Measurements from ENCODE around the gene TMEM144.

DNA sequence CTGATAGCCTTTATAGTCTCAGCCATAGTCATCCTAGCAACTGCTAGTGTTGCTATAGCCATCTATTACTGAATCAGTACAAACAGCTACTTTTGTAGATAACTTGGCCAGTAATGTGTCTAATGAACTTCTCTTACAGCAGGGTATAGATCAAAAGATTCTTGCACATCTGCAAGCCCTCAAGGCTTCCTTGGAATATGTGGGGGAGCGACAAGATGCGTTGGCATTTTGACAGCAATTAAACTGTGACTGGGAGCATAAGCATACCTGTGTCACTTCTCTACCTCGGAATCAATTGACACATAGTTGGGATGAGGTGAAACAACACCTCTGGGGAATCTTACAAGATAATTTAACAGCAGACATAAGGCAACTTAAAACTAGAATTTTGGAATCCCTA is 87.6 kb downstream of the TMEM144 start:
- no peak for TF ChIP-seq EZH2 (IDR thresholded peaks at IDR 0.05; ENCODE audit: low read depth)
- TF ChIP-seq, protein P1, sequence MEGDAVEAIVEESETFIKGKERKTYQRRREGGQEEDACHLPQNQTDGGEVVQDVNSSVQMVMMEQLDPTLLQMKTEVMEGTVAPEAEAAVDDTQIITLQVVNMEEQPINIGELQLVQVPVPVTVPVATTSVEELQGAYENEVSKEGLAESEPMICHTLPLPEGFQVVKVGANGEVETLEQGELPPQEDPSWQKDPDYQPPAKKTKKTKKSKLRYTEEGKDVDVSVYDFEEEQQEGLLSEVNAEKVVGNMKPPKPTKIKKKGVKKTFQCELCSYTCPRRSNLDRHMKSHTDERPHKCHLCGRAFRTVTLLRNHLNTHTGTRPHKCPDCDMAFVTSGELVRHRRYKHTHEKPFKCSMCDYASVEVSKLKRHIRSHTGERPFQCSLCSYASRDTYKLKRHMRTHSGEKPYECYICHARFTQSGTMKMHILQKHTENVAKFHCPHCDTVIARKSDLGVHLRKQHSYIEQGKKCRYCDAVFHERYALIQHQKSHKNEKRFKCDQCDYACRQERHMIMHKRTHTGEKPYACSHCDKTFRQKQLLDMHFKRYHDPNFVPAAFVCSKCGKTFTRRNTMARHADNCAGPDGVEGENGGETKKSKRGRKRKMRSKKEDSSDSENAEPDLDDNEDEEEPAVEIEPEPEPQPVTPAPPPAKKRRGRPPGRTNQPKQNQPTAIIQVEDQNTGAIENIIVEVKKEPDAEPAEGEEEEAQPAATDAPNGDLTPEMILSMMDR (conservative IDR thresholded peaks at IDR 0.05), result no peak

Measured in PC-9 (cell line).